ENCODE results near the gene WNK4.

WNK4 gene

DNA sequence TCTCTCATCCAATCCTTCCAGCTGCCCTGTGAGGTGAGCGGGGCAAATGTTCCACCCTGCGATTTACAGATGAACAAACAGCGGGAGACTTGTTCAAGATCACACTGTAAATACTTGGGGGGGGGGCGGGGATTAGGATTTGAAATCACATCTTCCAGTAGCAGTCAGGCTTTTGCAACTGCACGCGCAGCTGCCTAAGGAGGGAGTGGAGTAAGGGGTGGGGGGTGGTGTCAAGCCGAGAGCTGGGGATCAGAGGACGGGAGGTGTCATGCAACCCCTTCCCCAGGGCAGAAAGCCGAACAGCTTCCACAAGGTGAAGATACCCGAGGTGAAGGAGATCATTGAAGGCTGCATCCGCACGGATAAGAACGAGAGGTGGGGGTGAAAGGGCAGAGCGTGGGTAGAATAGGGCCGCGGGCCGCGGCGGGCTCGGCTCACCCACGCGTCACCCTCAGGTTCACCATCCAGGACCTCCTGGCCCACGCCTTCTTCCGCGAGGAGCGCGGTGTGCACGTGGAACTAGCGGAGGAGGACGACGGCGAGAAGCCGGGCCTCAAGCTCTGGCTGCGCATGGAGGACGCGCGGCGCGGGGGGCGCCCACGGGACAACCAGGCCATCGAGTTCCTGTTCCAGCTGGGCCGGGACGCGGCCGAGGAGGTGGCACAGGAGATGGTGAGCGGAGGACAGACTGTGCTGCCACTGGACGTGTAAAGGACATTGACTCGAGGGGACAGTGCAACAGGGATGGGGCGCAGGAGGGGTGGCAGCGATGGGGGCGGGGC, 4.6 kb downstream of the WNK4 start:
- no peak overlapping the region for H3K27ac ChIP-seq
- no peak for TF ChIP-seq CTCF (conservative IDR thresholded peaks at IDR 0.05; ENCODE audit: low read depth)
- no peak for DNase-seq (ENCODE audit: low spot score)
- POLR2A ChIA-PET (ENCODE audit: low non-redundant PET) = no interaction called here
- CTCF ChIA-PET = interaction anchor here (0.9 kb wide), 1 partner anchor 24 kb away, joined by 3 read pairs; the partner anchor contains the start of gene RAMP2

- DNase-seq (ENCODE audit: low spot score) = no peak
- CTCF ChIA-PET = interaction anchor here (0.9 kb wide), 1 partner anchor 201 kb away, joined by 3 read pairs; no protein-coding TSS in a partner anchor
- no peak for TF ChIP-seq CTCF (conservative IDR thresholded peaks at IDR 0.05; ENCODE audit: low read depth)
- POLR2A ChIA-PET (ENCODE audit: low non-redundant PET) = no interaction called here
- no peak overlapping the region for H3K27ac ChIP-seq
These were observed 6.9 kb downstream of the WNK4 start for GRCh38 chr17:42787266-42787665.

GRCh38 chr17:42791948-42792347, 11.5 kb downstream of the WNK4 start:
- ChIA-PET POLR2A (ENCODE audit: low non-redundant PET) (interaction anchor here (0.7 kb wide), 2 partner anchors 32 kb away, joined by 4 read pairs; partner anchors contain the start of gene BECN1), CTCF (interaction anchor here (0.7 to 0.9 kb wide), 2 partner anchors 15 to 33 kb away, joined by 4 read pairs; no protein-coding TSS in a partner anchor)
- H3K27ac ChIP-seq = no peak overlapping the region
- no peak for TF ChIP-seq CTCF (conservative IDR thresholded peaks at IDR 0.05; ENCODE audit: low read depth)
- DNase-seq (ENCODE audit: low spot score) = no peak

GRCh38 chr17:42792545-42792944, 12.1 kb downstream of the WNK4 start:
- no peak for TF ChIP-seq CTCF (conservative IDR thresholded peaks at IDR 0.05; ENCODE audit: low read depth)
- no peak for DNase-seq (ENCODE audit: low spot score)
- ChIA-PET POLR2A (ENCODE audit: low non-redundant PET) (interaction anchor here (0.7 kb wide), 1 partner anchor 31 kb away, joined by 4 read pairs; the partner anchor contains the start of gene BECN1), CTCF (no interaction called here)
- no peak overlapping the region for H3K27ac ChIP-seq

- no peak for TF ChIP-seq CTCF (conservative IDR thresholded peaks at IDR 0.05; ENCODE audit: low read depth)
- DNase-seq (ENCODE audit: low spot score) = no peak
- H3K27ac ChIP-seq = peak overlapping the region; percentile 43; the same call in 1 of the 2 replicates
- POLR2A ChIA-PET (ENCODE audit: low non-redundant PET) = no interaction called here
- CTCF ChIA-PET = interaction anchor here (1.2 kb wide), 1 partner anchor 9 kb away, joined by 3 read pairs; no protein-coding TSS in a partner anchor
These were observed 14.7 kb downstream of the WNK4 start for GRCh38 chr17:42795061-42795460.

- ChIA-PET CTCF (interaction anchor here (1.2 kb wide), 1 partner anchor 9 kb away, joined by 3 read pairs; no protein-coding TSS in a partner anchor), POLR2A (ENCODE audit: low non-redundant PET) (no interaction called here)
- no peak for DNase-seq (ENCODE audit: low spot score)
- TF ChIP-seq CTCF (conservative IDR thresholded peaks at IDR 0.05; ENCODE audit: low read depth) = no peak
- H3K27ac ChIP-seq = peak overlapping the region; percentile 43; the same call in 1 of the 2 replicates
These were observed 15.1 kb downstream of the WNK4 start for GRCh38 chr17:42795465-42795864.
